HepG2 (cell line): ENCODE measurements around the gene OTOL1. TPM values are rescaled to one million over a fixed set of nuclear protein-coding genes. Genes with fewer than 3 reads are reported as not detected.

Experiments used
- ATAC-seq: fragments of 200-7000 bp; cut with Tn5 transposase; 3 replicates; pipeline ENCODE4 v1.9.1; 2020; ENCODE audit warnings: mild to moderate bottlenecking, moderate library complexity
- BruUV-seq: library from RNA; stranded (reverse); fragments of 400-500 nt; replicated peaks from 2 replicates; lab custom pipeline; 2021; lab: Mats Ljungman, UMichigan
- CTCF ChIA-PET: fragments of 300-600 bp; formaldehyde crosslinking; extraction: SDS; loops from one replicate; lab custom pipeline; 2021; ENCODE audit warnings: low total read pairs, inconsistent platforms, low intra/inter-chr PET ratio; lab: Yijun Ruan, JAX
- POLR2A ChIA-PET: fragments of 350-600 bp; sonication (Branson Sonifier 250); formaldehyde crosslinking; loops from one replicate; lab custom pipeline; 2020; ENCODE audit warnings: antibody characterized with exemption, inconsistent platforms; lab: Yijun Ruan, JAX
- DNase-seq: peaks from one replicate; pipeline ENCODE4 v3.0.0-alpha.2; 2015; ENCODE audit warnings: low spot score
- FAIRE-seq: peaks from 3 replicates; lab custom pipeline; 2011; peaks lifted over from hg19 to GRCh38; lab: Jason Lieb, UNC
- H2AFZ ChIP-seq: one replicate; pipeline ENCODE4 v1.6.1; 2011; ENCODE audit warnings: low read length, inconsistent platforms
- H3K27ac ChIP-seq: fragments of 300-600 bp; 3 replicates; pipeline ENCODE4 v1.8.0; 2011; ENCODE audit warnings: mixed run types, mild to moderate bottlenecking, mixed read lengths, low read length, inconsistent platforms; ENCODE audit not compliant: insufficient read depth; ENCODE audit errors: extremely low read length
- H3K27me3 ChIP-seq, 2 experiments: fragments of 200-600 bp in 1 of 2; 2 replicates in 1 of 2; 3 replicates in 1 of 2; pipeline versions ENCODE4 v1.6.0 to v1.8.0; 2011; ENCODE audit warnings: low read length in 2 of 2, mild to moderate bottlenecking in 2 of 2, moderate library complexity in 2 of 2, inconsistent platforms in 1 of 2; ENCODE audit not compliant: insufficient read depth in 2 of 2, control insufficient read depth in 1 of 2
- H3K36me3 ChIP-seq, 2 experiments: fragments of 200-600 bp in 1 of 2; replicated peaks in 1 of 2; 2 replicates in 1 of 2; 3 replicates in 1 of 2; pipeline versions ENCODE4 v1.5.1 to v1.8.0; 2011; ENCODE audit warnings: low read length in 2 of 2, inconsistent platforms in 1 of 2; ENCODE audit not compliant: insufficient read depth in 2 of 2, control insufficient read depth in 1 of 2
- H3K4me1 ChIP-seq: 2 replicates; pipeline ENCODE4 v1.5.1; 2012; ENCODE audit warnings: low read length, inconsistent platforms; ENCODE audit not compliant: insufficient read depth
- H3K4me2 ChIP-seq: 2 replicates; pipeline ENCODE4 v1.6.0; 2011; ENCODE audit warnings: low read depth, low read length, inconsistent platforms
- H3K4me3 ChIP-seq, 3 experiments: fragments of 200-600 bp in 1 of 3; sonication (generic), shearing (Covaris generic) in 1 of 3; replicated peaks in 1 of 3; 2 replicates each; pipeline ENCODE4 v1.5.1; 2011 to 2016; ENCODE audit warnings: low read length in 3 of 3, inconsistent platforms in 2 of 3, low read depth in 2 of 3, mild to moderate bottlenecking in 2 of 3, control low read depth in 1 of 3, mixed read lengths in 1 of 3; ENCODE audit not compliant: insufficient read depth in 1 of 3
- H3K79me2 ChIP-seq: one replicate; pipeline ENCODE4 v1.6.1; 2011; ENCODE audit warnings: low read length, inconsistent platforms; ENCODE audit not compliant: insufficient read depth
- H3K9ac ChIP-seq: 2 replicates; pipeline ENCODE4 v1.6.0; 2011; ENCODE audit warnings: mild to moderate bottlenecking, low read depth, low read length, inconsistent platforms; ENCODE audit not compliant: insufficient read depth
- H3K9me3 ChIP-seq: 2 replicates; pipeline ENCODE4 v1.5.1; 2012; ENCODE audit warnings: mild to moderate bottlenecking, low read length
- H4K20me1 ChIP-seq: 2 replicates; pipeline ENCODE4 v1.6.0; 2011; ENCODE audit warnings: inconsistent platforms, mild to moderate bottlenecking, low read length, moderate library complexity; ENCODE audit not compliant: insufficient read depth
- CCDC6 ChIP-seq: sonication (generic); formaldehyde crosslinking; IDR thresholded peaks from 2 replicates; pipeline ENCODE4 v1.8.1; 2022; ENCODE audit warnings: mild to moderate bottlenecking, missing genetic modification reagents, moderate library complexity
- CREM ChIP-seq, 2 experiments: sonication (generic) in 1 of 2; formaldehyde crosslinking in 1 of 2; IDR thresholded peaks; 2 replicates each; pipeline versions ENCODE4 v1.4.0 to v1.6.1; 2016 to 2020; ENCODE audit warnings: antibody characterized with exemption in 1 of 2, mild to moderate bottlenecking in 1 of 2, missing genetic modification reagents in 1 of 2
- GPN1 ChIP-seq: sonication (generic); formaldehyde crosslinking; IDR thresholded peaks from 2 replicates; pipeline ENCODE4 v1.5.1; 2020; ENCODE audit warnings: missing genetic modification reagents, borderline replicate concordance
- HOXA9 ChIP-seq: sonication (generic); formaldehyde crosslinking; IDR thresholded peaks from 2 replicates; pipeline ENCODE4 v1.8.1; 2022; ENCODE audit warnings: missing genetic modification reagents, mild to moderate bottlenecking, moderate library complexity, borderline replicate concordance
- KDM1A ChIP-seq: IDR thresholded peaks from 2 replicates; pipeline ENCODE4 v1.6.1; 2016; ENCODE audit warnings: missing compliant biosample characterization
- KDM3A ChIP-seq: IDR thresholded peaks from 2 replicates; pipeline ENCODE4 v1.6.1; 2018; ENCODE audit warnings: low read depth, missing compliant biosample characterization
- MATR3 ChIP-seq: sonication (generic); formaldehyde crosslinking; IDR thresholded peaks from 2 replicates; pipeline ENCODE4 v1.4.0; 2020; ENCODE audit warnings: missing genetic modification reagents
- MEF2D ChIP-seq: sonication (generic); formaldehyde crosslinking; IDR thresholded peaks from 2 replicates; pipeline ENCODE4 v1.5.1; 2020; ENCODE audit warnings: mild to moderate bottlenecking, missing genetic modification reagents
- NPAS2 ChIP-seq: sonication (generic); formaldehyde crosslinking; IDR thresholded peaks from 2 replicates; pipeline ENCODE4 v1.8.0; 2022; ENCODE audit warnings: mild to moderate bottlenecking, missing genetic modification reagents, borderline replicate concordance
- SMYD3 ChIP-seq: sonication (generic); formaldehyde crosslinking; IDR thresholded peaks from 2 replicates; pipeline ENCODE4 v1.8.1; 2023; ENCODE audit warnings: mild to moderate bottlenecking, missing genetic modification reagents
- TAF15 ChIP-seq: fragments of 200-400 bp; formaldehyde crosslinking; IDR thresholded peaks from one replicate; pipeline ENCODE4 v1.6.1; 2018; ENCODE audit warnings: mild to moderate bottlenecking, low read depth, low read length; ENCODE audit not compliant: poor library complexity, severe bottlenecking
- ZFP1 ChIP-seq: IDR thresholded peaks from 2 replicates; pipeline ENCODE4 v1.6.1; 2016
- ZFYVE20 ChIP-seq: sonication (generic); formaldehyde crosslinking; IDR thresholded peaks from 2 replicates; pipeline ENCODE4 v1.8.0; 2023; ENCODE audit warnings: low read depth, mild to moderate bottlenecking, moderate library complexity, missing genetic modification reagents, borderline replicate concordance
- ZNF331 ChIP-seq: sonication (generic); formaldehyde crosslinking; IDR thresholded peaks from 2 replicates; pipeline ENCODE4 v1.4.0; 2020; ENCODE audit warnings: missing genetic modification reagents
- ZNF33B ChIP-seq: sonication (generic); formaldehyde crosslinking; IDR thresholded peaks from 2 replicates; pipeline ENCODE4 v1.5.1; 2020; ENCODE audit warnings: mild to moderate bottlenecking, missing genetic modification reagents
- ZSCAN21 ChIP-seq: sonication (generic); formaldehyde crosslinking; IDR thresholded peaks from 2 replicates; pipeline ENCODE4 v1.8.0; 2022; ENCODE audit warnings: mild to moderate bottlenecking, missing genetic modification reagents, moderate library complexity, borderline replicate concordance
- WGBS: methylation state at CpG from one replicate; pipeline ENCODE4 v1.1.6; 2017; ENCODE audit warnings: low lambda C conversion rate; 5-methylcytosine and 5-hydroxymethylcytosine counted together
- in situ Hi-C: cut with HindIII; loops from 2 replicates; pipeline ENCODE4 v1.10.0; 2017; ENCODE audit warnings: low pct_unique_long_range_greater_than_20kb; ENCODE audit not compliant: extremely low pct_ligation_motif_present
- intact Hi-C: fragments of 100-400 bp; cut with micrococcal nuclease; formaldehyde crosslinking; loops from one replicate; pipeline ENCODE4 v1.10.0; 2022; ENCODE audit not compliant: unreplicated experiment
- polyA plus RNA-seq, 8 experiments: library from polyadenylated mRNA; depleted of rRNA in 3 of 8; stranded (reverse) in 7 of 8; unstranded in 1 of 8; fragments of >200 nt; fragmentation: Illumina TruSeq in 4 of 8; extraction: Trizol in 4 of 8; gene quantifications; 2 replicates each; pipeline versions ENCODE4 v1.2.1 to v1.2.3, GENCODE V29; 2011 to 2016; ENCODE audit warnings: low read depth in 4 of 8, missing spikeins in 1 of 8, mixed read lengths in 1 of 8; ENCODE audit not compliant: insufficient read depth in 1 of 8
- total RNA-seq, 5 experiments: library from RNA; depleted of rRNA; stranded (reverse); fragments of >200 nt; fragmentation: Illumina TruSeq; extraction: Trizol; gene quantifications; 2 replicates each; pipeline ENCODE4 v1.2.3, GENCODE V29; 2016; ENCODE audit warnings: low read depth in 1 of 5
- TF ChIP-seq, protein P1 (sequence below): IDR thresholded peaks from 2 replicates; pipeline ENCODE4 v1.6.1; 2016; ENCODE audit warnings: low read depth, control low read depth
- TF ChIP-seq, protein P2 (sequence below): IDR thresholded peaks from 2 replicates; pipeline ENCODE4 v1.6.1; 2016; ENCODE audit warnings: mild to moderate bottlenecking, missing biosample characterization, missing genetic modification reagents
- TF ChIP-seq, protein P3 (sequence below): IDR thresholded peaks from 2 replicates; pipeline ENCODE4 v1.6.1; 2018; ENCODE audit warnings: missing genetic modification reagents, mild to moderate bottlenecking, missing compliant biosample characterization
- TF ChIP-seq, protein P4 (sequence below): sonication (generic); formaldehyde crosslinking; IDR thresholded peaks from 2 replicates; pipeline ENCODE4 v1.8.0; 2022; ENCODE audit warnings: missing genetic modification reagents, low read depth, mild to moderate bottlenecking, borderline replicate concordance

Gene OTOL1
- total and polyA plus RNA-seq, 2 of the 13 experiments (the other 11 are each of a cell fraction or from before 2014, with no cell fraction given), result not detected

DNA sequence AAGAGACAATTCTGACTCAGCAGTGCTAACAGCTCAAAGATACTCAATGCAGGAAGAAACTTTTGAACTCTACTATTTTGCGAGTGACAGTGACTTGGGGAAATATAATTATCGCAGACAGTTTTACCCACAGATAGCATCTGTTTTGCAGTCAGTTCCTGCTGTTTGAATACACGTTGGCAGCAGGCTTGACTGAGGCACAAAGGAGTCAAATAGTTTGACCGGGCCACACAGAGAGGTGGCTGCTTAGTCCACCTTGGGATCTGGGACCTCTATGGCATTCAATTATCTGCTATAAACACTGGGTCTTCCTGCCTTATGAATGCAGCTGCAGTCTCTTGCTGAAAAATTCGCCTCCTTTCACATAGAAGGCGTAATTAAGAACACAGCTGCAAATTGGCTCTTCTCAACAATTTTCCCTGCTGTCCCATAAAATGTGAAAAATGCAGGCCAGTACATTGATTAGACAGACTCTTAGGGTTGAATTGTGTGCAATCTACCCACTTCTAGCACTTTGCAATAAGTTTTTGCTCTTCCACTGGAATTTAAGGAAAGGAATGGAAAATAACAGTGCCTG, 56.5 kb downstream of the OTOL1 start:
- no peak overlapping the region for H3K9ac ChIP-seq
- no peaks in the 10 kb centered on the region for H3K27me3 ChIP-seq
- no peaks in the 10 kb centered on the region for H4K20me1 ChIP-seq
- no peak for DNase-seq
- H3K4me2 ChIP-seq, result no peak overlapping the region
- H3K27ac ChIP-seq, result no peak overlapping the region
- TF ChIP-seq ZFYVE20 (CRISPR knock-in tag), result no peak
- TF ChIP-seq ZSCAN21, result no peak
- TF ChIP-seq ZNF33B, result no peak
- no peak for TF ChIP-seq KDM3A
- TF ChIP-seq, protein P1, sequence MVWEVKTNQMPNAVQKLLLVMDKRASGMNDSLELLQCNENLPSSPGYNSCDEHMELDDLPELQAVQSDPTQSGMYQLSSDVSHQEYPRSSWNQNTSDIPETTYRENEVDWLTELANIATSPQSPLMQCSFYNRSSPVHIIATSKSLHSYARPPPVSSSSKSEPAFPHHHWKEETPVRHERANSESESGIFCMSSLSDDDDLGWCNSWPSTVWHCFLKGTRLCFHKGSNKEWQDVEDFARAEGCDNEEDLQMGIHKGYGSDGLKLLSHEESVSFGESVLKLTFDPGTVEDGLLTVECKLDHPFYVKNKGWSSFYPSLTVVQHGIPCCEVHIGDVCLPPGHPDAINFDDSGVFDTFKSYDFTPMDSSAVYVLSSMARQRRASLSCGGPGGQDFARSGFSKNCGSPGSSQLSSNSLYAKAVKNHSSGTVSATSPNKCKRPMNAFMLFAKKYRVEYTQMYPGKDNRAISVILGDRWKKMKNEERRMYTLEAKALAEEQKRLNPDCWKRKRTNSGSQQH (CRISPR knock-in tag), result no peak
- TF ChIP-seq KDM1A (CRISPR knock-in tag), result no peak
- TF ChIP-seq SMYD3, result no peak
- TF ChIP-seq CCDC6 (CRISPR knock-in tag), result no peak
- no peak for TF ChIP-seq HOXA9
- TF ChIP-seq, protein P2, sequence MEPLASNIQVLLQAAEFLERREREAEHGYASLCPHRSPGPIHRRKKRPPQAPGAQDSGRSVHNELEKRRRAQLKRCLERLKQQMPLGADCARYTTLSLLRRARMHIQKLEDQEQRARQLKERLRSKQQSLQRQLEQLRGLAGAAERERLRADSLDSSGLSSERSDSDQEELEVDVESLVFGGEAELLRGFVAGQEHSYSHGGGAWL (CRISPR knock-in tag), result no peak
- no peak for TF ChIP-seq NPAS2 (CRISPR knock-in tag)
- TF ChIP-seq, protein P3, sequence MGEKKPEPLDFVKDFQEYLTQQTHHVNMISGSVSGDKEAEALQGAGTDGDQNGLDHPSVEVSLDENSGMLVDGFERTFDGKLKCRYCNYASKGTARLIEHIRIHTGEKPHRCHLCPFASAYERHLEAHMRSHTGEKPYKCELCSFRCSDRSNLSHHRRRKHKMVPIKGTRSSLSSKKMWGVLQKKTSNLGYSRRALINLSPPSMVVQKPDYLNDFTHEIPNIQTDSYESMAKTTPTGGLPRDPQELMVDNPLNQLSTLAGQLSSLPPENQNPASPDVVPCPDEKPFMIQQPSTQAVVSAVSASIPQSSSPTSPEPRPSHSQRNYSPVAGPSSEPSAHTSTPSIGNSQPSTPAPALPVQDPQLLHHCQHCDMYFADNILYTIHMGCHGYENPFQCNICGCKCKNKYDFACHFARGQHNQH, result no peak
- TF ChIP-seq, protein P4, sequence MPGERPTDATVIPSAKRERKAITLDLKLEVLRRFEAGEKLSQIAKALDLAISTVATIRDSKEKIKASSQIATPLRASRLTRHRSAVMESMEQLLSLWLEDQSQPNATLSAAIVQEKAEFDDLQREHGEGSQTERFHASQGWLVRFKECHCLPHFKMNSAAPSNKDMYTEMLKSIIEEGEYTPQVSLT, result no peak
- TF ChIP-seq ZNF331 (CRISPR knock-in tag), result no peak
- no peak for TF ChIP-seq CREM (IDR thresholded peaks at IDR 0.05)
- TF ChIP-seq CREM (CRISPR knock-in tag; IDR thresholded peaks at IDR 0.05), result no peak
- TF ChIP-seq TAF15, result no peak
- no peak for TF ChIP-seq MEF2D (CRISPR knock-in tag)
- no peak for TF ChIP-seq GPN1 (CRISPR knock-in tag)
- TF ChIP-seq ZFP1, result no peak
- TF ChIP-seq MATR3 (CRISPR knock-in tag), result no peak
- no peak for FAIRE-seq
- no peaks in the 10 kb centered on the region for H3K9me3 ChIP-seq
- no peak overlapping the region for H3K4me3 ChIP-seq
- no peak overlapping the region for H2AFZ ChIP-seq
- no peak for ATAC-seq
- WGBS, result 9% methylated on average over 6 of the region's 6 CpGs
- no peaks in the 10 kb centered on the region for H3K36me3 ChIP-seq
- no TSS peak for BruUV-seq
- intact Hi-C loops (no loop called here), in situ Hi-C loops (loop anchor here (25.0 kb wide), 1 partner anchor 1934 kb away; no protein-coding TSS in a partner anchor)
- H3K4me1 ChIP-seq, result no peaks in the 10 kb centered on the region
- POLR2A ChIA-PET, result no interaction called here
- CTCF ChIA-PET, result no interaction called here
- no peaks in the 10 kb centered on the region for H3K79me2 ChIP-seq
